GM18505 (cell line): Measurements from ENCODE around the gene RORB.

Source experiments
- ATAC-seq: cut with Tn5 transposase; IDR thresholded peaks from one replicate; pipeline ENCODE4 v1.9.1; 2021; ENCODE audit not compliant: unreplicated experiment
- POLR2A ChIP-seq: IDR thresholded peaks from 4 replicates; pipeline ENCODE4 v1.6.1; 2011; ENCODE audit warnings: borderline replicate concordance; ENCODE audit not compliant: insufficient read depth, insufficient read length; ENCODE audit errors: extremely low read depth

The RORB gene

DNA sequence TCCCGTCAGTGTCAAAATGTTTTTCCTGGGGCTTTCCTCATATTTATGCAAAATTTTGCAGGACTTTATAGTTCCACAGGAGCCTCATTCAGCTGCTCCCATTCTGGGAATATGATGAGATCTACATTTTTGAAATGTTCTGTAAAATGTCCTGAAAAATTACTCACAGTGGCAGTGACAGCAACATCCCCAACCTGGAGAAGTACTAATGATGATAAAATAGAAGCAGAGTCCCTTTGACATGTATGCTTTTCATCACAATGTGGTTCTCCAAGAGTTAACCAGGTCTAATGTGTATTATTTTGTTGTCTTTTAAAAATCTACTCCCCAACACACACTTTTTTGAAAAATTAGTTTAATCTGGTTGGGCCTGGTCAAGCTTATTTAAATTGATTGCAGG is 36.1 kb downstream of the RORB start:
- ATAC-seq: no peak
- no peak for TF ChIP-seq POLR2A

- TF ChIP-seq POLR2A: no peak
- no peak for ATAC-seq
These were observed 37.7 kb downstream of the RORB start for GRCh38 chr9:74534841-74535240.

DNA sequence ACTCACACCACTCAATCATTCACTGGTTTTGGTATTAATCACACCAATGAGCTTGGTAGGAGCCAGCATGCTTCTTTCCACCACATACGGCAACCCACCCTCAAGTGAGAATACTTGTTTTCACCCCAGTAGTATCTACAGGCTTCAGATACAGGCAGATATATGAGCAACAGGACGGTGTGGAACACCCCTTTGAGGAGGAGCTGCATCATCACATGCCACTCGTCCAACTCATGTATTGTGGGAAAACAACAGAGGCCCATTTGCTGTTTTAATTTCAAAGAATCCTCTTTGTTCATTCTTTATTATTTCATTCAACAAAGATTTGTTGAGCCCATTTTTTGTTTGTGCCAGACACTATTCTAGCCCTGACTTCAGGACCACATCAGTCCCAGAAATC is 46.0 kb downstream of the RORB start:
- ATAC-seq: no peak
- no peak for TF ChIP-seq POLR2A

- TF ChIP-seq POLR2A: no peak
- ATAC-seq: no peak
These were observed 54.1 kb downstream of the RORB start for GRCh38 chr9:74551266-74551665.

- TF ChIP-seq POLR2A: no peak
- ATAC-seq: no peak
These were observed 57.8 kb downstream of the RORB start for GRCh38 chr9:74554751-74555419.

DNA sequence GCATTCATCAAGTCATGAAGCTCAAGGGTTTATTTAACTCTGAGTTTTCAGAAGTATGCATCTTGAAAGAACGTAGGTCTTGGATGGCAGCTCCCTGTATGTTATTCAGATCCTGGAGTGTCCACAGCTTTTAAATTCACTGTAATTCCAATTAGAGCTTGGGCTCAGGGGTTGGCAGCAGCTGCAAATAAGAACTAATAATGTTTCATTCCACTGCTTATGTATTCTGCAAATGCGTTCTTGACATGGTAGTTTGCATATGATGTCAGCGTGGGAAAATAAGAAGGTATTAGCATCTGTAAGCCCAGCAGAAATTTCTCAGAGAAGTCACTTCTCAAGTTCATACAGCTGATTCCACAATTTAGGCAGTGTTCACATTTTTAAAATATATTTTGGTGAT is 58.4 kb downstream of the RORB start:
- no peak for TF ChIP-seq POLR2A
- ATAC-seq: no peak

- peak; percentile 82 for ATAC-seq
- TF ChIP-seq POLR2A: no peak
These were observed 59.5 kb downstream of the RORB start for GRCh38 chr9:74556685-74557084.

- no peak for TF ChIP-seq POLR2A
- ATAC-seq: no peak
These were observed 60.4 kb downstream of the RORB start for GRCh38 chr9:74557571-74557970.

DNA sequence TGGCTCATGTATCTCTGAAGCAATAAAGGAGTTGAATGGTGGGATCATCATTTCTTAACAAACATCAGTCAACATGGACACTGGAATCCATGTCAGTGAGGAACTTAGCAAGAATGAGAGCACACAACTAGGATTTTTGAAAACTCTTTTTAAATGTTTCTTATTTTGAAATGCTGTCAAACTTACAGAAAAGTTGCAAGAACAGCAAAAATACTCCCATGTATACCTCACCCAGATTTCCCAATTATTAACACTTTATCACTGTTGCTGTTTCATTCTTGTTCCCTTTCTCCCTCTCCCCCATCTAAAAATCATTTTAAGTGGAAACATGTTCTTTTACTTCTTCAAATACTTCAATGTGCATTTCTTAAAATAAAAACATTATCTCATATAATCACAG is 65.5 kb downstream of the RORB start:
- ATAC-seq: no peak
- TF ChIP-seq POLR2A: no peak

DNA sequence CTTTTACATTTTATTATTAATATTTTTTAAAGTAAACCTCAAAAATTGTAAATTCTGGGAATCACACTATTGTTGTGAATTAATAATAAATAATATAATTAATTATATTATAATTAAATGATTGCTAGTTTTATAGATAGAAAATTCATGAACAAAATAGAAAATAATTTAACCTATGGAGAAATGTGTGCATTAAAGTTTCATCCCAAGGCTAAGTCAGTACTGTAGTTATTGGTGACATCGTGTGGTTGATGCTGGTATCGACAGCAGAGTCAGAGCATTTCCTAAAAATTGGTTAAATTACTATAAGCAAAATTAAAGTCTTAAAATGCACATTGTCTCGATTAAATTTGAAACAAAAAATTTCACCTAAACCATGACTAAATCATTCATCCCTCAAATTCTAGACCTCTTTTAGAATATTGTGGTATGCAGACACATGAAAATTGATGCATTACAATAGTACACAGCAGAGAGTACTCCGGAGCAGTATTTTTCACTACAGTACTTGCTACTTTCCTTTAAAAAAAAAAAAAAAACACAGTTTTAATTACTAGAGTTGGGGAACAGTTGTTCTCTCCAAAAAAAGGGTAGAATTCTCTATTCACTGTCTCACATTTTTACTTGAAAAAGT is 73.9 kb downstream of the RORB start:
- peak; percentile 78 for ATAC-seq
- no peak for TF ChIP-seq POLR2A

GRCh38 chr9:74573640-74574191 is 76.6 kb downstream of the RORB start:
- no peak for ATAC-seq
- no peak for TF ChIP-seq POLR2A

GRCh38 chr9:74576176-74576575 is 79.0 kb downstream of the RORB start:
- ATAC-seq: no peak
- no peak for TF ChIP-seq POLR2A

GRCh38 chr9:74577956-74578355 is 80.8 kb downstream of the RORB start:
- TF ChIP-seq POLR2A: no peak
- no peak for ATAC-seq

- ATAC-seq: no peak
- TF ChIP-seq POLR2A: no peak
These were observed 92.4 kb downstream of the RORB start for GRCh38 chr9:74589576-74589975.
